HG02885 (cell line): Measurements from ENCODE around the gene SOX1.

ENCODE experiments used
- ATAC-seq: cut with Tn5 transposase; IDR thresholded peaks from one replicate; pipeline ENCODE4 v1.9.1; 2021; ENCODE audit warnings: mild to moderate bottlenecking; ENCODE audit not compliant: unreplicated experiment, poor library complexity

SOX1 gene

DNA sequence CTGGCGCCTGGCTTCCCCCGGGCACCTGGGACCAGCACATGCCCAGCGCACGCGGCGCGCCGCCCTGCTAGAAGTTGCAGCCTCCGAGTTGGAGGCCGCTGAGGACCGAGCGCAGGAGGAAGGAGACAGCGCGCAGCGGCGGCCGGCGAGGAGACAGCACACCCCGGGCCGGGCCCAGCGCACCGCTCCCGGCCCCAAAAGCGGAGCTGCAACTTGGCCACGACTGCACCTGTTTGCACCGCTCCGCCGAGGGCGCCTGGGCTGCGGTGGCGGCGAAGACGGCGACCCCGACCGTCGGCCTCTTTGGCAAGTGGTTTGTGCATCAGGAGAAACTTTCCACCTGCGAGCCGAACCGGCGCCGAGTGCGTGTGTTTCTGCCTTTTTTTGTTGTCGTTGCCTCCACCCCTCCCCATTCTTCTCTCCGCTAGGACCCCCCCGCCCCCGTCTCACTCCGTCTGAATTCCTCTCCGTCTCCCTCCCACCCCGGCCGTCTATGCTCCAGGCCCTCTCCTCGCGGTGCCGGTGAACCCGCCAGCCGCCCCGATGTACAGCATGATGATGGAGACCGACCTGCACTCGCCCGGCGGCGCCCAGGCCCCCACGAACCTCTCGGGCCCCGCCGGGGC lies at the start of gene SOX1:
SOX1 (plus strand) TSS at position 34 of the 626 bp plus-strand sequence; CDS start at position 544, 510 bp downstream.
- no peak for ATAC-seq

DNA sequence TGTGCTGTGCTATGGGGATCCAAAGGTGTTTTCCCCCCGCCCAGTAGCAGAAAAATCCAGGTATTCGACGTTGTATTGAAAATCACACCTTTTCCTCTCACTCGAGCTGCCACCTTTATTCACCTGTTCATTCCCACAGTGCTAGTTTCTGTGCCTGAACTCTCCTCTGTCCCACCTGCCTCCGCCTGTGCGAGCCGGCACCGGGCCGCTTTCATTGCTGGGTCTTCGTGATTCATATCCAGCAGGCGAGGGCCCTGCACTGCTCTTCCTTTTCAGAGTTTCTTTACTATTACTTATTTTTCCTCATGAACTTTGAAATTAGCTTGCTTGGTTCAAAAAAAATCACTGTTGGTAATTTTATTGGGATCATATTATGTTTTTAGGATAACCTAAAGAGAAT lies 42.4 kb upstream of the SOX1 start:
- ATAC-seq: no peak

DNA sequence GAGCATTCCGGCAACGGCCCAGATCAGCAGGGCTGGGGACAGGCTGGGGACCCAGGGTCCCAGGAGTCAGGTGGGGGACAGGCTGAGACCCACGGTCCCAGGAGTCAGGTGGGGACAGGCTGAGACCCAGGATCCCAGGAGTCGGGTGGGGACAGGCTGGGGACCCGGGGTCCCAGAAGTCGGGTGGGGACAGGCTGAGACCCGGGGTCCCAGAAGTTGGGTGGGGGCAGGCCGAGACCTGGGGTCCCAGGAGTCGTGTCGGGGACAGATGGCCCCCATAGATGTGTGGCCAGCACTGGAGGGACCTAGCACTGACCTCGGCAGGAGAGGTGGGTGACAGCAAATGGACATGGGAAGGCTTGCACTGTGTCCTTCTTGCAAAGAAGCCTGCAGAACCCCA lies 39.7 kb upstream of the SOX1 start:
- ATAC-seq: no peak

DNA sequence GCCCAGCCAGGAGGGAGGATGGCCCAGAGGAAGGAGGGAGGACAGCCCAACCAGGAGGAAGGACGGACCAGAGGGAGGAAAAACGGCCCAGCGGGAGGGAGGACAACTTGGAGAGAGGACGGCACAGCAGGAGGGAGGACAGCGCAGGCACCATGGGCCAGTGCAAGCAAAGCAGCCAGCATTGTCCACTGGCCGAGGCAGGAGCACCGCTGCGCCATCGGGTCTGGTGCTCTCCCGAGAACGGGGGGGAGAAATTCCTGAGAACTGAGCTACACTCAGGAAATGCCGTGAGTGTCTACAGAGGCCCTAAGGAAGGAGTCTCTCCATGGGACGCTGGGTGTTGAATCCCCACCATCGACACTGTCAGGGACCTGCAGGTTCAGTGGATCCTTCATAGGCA lies 38.5 kb upstream of the SOX1 start:
- no peak for ATAC-seq

DNA sequence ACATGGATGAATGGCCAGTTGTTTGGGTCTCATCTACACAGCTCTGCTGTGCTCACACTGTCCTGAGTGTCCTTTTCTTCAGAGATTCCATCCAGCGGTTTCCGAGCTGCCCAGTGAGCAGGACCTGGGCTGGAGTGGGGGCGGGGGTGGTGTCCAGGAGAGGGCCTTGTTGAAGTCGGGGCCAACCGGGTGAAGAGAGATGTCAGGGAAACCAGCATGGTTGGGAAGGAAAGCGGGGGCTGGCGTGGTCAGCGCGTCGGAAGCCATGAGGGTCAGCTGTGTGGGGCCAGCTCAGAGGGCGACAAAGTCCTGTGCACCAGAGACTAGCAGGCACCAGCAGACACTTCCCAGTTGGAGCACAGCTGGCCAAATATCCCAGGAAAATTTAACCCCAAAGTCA lies 37.8 kb upstream of the SOX1 start:
- no peak for ATAC-seq

DNA sequence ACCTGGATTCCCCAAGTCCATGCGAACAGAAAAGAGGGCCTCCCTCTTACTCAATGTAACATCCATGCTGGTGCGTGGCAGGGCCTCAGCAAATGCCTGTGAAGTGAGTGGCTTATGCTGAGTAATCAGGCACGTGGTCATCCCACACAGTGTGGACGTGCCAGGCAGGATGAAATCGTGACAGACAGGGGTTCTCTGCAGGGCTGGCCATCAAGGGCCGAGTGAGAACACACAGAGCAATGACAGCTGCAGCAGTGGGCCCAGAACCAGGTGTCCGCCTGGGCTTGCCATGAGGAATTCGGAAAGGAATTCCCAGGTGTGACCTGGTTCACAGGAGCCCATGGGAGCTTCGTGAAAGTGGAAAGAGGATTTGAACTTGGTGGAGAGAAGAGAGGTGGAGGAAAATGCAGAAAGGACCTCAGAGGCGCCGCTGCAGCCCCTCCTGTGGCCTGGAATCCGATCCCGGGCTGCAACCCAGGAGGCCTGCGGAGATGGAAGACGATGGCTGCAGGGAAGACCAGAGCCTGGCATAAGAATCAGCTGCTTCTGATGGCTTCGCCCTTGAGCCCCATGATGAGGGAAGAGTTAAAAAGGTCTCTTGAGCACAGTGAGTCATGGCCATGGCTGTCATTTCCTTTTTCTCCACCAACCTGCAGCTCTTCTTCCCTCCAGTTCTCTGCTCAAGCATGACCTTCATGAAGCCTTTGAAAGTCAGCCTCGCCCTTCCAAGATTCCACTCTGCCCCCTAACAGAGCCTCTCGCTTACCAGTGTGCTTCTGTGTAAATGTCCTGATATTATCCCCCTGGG lies 34.6 kb upstream of the SOX1 start:
- no peak for ATAC-seq

DNA sequence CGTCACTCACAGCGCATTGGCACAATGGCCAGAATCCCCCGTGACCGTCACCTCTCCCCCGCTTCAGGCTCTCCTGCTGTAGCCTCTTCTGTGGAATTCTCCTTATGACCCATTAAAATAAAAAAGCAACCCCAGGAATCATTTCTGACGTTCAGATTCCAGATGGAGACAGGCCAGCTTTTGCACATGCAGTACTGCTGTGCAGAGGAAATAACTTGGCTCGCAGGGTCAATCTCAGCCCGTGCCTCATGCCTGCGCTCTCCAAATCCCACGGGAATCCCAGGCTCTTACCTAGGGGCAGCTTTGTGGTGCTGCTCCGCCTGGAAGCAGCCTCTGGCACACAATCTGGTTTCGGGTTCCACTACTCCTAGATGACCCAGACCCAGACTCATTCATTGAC lies 32.7 kb upstream of the SOX1 start:
- no peak for ATAC-seq

DNA sequence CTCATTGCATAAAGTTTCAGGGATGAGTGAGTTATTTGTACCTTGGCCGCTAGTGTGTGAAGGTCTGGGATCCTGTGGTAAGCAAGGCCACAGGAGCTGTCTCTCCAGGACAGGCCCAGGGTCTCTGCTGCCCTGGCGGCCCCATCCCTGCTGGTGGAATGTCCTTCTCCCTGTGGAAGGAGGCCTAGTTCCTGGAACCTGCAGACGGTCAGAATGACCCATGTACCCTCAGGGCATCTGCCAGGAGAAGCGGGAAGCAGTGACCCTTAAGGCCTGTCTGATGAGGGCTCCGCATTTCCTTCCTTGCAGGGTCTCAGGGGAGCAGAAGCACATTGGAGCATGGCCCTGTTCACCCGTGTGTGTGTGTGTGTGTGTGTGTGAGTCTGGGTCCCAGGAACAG lies 32.1 kb upstream of the SOX1 start:
- no peak for ATAC-seq

DNA sequence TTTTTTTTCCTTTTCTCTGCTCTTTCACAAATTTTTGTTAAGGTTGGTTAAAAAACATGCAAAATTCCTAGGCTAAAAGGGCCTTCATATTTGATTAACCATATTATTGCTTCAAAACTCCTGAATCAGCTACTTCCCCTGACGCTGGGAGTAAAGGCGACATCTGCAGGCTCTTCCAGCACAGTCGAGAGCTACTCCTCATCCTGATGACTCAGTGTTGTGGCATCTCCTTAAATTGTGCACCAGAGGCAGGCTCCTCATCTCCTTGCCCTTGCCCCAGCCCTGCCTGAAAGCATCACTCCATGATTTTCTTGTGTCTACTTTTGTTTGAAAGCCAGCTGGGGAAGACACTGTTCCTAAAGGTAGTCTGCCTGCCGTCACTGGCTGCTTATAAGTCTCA lies 24.5 kb upstream of the SOX1 start:
- ATAC-seq: no peak

DNA sequence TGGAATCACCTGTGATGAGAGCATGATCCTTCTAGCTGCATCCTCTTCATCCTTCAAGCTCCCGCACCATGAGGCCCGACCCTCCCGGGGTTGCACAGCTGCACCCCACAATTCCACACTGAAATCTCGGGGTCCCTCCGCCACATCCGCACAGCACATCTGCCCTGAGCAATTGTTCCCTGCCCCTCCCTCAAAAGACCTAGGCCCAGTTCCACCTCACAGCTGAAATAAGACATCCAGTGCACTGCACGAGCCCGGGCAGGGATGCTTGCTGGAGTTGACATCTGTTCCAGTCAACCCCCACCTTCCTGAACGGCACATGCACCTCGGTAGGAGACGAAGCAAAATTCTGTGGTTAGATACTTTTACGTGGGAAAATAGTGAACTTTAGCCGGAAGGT lies 14.7 kb upstream of the SOX1 start:
- no peak for ATAC-seq

DNA sequence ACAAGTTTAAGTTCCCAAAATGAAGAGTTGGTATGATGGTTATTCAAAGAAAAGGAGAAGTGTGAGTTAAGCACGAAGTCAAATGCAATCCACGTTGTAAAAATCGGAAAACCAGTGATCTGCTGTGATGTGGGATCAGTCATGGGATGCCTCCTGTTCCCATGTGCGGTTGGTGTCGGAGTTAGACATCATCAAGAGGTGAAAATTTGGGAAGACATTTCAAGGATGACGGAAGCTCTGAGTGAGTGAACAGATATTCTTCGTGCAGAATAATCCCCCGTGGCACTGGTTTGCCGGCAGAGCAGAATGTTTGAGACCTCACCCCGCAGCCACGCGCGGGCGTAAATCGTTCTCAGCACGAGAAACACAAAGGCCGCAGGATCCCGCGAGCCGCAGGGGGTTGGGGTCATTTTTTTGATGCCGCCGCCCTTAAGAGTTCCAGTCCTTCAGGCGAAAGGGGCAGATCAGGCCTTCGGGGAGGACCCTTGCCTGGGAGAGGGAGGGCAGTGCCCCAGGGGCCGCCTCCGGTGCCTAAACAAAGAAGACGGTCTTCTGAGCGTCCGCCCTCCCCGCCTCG lies 13.7 kb upstream of the SOX1 start:
- no peak for ATAC-seq

DNA sequence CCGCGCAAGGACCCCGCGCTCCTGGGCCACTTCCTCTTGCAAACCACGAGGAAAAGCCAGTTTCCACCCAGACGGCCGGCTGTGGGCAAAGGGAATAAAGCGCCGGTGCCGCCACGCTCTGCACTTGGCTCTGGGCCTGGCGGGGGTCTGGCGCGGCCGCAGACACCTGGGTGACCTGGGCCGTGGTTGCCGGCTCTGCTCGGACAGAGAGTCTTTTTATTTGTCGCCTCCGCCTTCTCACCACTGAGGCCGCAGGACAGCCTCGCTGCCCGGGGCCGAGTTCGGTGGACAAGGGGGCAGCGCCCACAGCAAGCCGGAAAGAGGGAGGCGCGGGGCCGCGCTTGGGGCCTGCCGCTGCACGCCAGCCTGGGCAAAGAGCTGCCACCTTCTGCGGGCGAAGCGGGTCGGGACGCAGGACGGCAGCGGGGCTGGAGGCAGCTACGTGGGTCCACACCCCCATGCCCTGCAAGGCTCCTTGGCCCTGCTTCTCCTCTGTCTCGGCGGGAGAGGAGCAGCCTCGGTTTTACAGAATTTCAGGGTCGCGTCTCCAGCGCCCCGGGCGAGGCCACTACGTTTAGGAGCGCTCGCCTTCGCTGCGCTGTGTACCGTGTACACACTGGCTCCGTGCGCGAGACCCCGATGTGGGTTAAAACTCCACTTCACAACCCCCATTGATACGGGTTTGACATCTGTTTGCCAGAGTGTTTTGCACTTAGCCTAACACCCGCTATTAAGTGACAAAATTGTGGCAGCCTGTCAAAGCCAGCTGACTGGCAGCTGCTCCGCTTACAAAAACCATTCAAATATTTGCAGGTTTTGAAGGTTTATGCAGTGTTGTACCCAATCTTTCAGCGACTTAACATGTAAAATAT lies 13.0 kb upstream of the SOX1 start:
- no peak for ATAC-seq

DNA sequence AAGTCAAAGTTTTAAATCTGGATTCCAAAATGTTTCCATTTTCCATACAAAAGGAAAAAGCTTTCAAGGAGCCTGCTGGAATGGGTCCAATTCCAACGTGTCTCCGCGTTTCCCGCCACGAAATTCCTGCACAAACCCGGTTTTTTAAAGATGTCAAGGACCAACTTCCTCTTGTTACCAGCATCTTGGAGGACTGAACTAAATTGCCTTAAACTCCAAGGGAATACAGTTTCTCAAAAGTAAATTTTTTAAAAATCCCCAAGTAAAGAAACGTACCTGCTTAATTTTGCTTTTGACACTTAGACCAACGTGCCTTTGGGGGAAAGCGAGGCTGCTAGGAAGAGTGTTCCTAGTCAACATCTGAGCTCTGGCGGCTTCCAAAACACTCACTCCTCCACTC lies 12.3 kb upstream of the SOX1 start:
- no peak for ATAC-seq

DNA sequence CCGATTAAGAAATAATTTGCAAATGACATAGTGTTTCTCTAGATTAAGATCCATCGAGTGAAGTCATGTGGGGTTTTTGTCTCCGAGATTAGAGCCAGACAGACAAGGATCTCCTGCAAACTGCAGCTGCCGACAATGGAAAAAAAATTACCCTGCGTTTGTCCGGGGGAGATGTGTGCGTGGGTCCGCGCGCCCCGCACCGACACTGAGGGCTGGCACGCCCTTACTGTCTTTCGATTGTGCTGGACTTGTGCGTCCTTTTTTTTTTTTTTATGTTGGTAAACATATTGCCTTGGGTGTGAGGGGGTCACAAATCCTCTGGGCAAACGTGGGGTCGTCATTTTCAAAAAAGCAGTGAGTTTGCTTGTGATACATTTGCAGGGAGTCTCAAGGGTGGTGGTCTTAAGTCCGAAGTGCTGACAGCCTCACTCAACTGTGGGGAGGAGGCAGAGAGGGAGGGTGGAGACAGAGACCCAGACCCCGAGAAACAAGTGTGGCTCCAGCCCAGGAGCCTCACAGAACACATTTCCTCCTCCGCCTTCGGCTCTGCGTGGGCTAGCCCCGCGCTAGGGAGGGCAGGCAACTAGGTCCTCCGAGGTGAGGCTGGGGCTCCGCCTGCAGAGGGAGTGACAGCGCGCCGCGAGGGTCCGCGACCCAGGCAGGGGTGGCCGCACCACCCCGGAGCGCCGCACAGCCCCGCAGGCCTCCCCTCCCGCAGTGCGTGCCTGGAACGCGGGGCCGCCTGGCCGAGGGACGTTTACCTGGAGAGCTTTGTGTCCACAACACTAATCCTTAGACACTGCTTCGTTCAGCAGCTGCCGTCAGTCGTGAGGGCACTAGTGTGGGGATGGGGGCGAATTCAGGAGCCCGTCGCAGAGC lies 11.7 kb upstream of the SOX1 start:
- no peak for ATAC-seq

DNA sequence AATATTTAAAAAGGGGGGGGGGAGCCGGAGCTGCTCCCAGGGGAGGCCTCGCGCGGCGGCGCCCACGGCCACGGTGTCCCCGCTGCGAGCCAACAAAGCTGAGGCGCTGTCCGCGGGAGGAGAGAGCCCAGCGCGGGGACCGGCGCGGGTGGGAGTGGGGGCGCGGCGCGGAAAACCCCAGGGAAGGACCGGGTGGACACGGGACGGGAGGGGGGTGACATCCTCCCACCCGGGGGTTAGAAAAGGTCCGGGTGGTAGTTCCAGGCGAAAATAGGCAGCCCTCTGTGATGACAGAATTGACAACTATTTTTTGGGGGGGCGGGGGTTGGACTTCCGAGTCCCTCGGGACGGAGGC lies 11.1 kb upstream of the SOX1 start:
- no peak for ATAC-seq

DNA sequence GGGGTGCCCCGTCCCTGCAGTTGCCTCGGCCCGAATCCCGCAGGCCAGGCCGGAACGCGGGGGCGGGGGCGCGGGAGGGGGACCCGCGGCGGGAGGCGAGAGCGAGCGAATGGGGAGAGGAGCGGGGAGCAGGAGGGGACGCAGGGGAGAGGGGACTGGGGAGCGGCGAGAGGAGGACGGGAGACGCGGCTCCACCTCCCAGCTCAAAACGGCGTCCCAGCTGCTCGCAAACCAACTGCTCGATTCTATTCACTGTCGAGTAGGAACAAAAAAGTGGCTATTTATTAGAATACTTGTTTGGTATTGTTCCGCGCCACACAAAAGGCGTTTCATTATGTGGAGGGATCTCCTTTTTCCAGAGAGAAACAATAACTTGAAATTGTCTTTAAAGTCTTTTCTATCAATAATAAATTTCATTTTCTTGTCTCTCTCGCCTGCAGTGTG lies 10.6 kb upstream of the SOX1 start:
- ATAC-seq: no peak

DNA sequence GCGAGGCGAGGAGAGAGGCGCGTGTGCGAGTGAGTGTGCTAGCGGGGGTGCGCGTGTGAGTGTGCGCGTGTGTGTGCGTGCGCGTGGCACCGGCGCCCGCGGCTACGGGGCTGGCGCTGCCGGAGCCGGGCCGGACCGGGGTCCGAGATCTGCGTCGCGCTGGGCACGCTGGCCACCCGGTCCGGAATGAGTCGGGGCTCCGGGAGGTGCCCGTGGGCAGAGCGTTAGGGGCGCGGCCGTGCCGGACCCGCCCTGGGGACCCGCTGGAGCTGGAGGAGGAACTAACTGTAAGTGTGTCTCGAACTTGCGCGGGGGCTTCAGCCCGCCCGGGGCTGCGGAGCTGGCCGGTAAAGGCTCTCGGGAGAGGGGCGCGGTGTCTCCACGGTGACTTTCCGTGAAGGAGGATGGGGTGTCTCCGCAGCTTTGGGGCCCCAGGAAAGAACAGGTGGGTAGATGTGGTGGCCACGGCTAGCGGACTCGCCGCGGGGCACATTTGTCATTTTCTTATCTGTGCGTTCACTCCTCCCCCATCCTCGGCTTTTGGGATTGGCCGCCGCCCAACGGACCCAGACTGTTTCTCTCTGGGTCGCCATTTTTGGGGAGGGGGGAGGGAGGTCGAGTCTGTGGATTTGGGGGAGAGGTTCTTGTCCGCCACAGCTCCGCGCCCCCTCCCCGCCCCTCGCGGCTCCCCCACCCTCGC lies 10.1 kb upstream of the SOX1 start:
- no peak for ATAC-seq

DNA sequence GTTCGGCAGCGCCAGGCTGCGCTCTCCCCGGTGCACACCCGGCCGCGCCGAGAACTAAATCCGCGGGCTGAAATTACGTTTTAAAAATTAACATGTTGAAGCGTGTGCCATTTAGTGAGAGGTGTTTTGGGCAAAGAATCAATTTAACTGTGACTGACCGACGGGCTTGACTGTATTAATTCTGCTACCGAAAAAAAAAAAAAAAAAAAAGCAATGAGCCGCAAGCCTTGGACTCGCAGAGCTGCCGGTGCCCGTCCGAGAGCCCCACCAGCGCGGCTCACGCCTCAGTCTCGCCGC lies 9.6 kb upstream of the SOX1 start:
- no peak for ATAC-seq

DNA sequence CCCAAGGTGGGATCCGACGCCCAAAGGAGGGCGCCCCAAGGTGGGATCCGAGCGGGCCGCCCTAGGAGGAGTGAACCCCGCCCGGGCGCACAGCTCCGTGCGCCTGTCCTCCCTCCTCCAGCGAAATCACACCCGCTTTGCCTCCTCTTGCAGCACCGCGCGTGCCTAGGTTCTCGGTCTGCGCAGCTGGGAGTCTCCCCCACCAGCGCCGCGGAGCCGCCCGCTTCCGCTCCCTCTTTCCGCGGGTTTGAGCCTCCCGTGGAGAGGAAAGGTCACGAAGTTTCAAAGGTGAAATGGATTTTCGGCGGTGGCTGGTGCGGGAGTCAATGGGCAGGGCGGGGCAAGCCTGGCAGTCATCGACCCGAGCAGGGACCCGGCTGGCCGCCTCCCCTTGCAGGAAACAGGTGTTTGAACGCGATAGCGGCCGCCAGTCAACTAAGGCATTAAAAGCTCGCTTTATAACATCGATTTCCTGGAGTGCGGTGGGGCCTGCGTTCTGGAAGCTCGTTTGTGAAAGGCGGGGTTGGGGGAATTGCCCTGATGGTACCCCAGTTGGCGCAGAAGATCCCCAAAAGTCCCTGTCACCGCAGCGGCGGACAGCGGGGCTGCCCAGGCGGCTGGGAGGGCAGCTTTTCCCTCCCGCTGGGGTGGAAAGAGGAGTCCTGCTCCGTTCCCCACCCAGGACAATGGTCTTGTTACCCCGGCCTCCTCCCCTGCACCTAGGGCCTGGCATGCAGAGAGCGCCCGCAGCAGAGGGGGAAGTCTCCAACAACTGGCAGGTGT lies 9.0 kb upstream of the SOX1 start:
- no peak for ATAC-seq
